Breast epithelium (tissue), 3 donors: Measurements from ENCODE around the gene SEC24B.

Source experiments
- POLR2A ChIP-seq: fragments of 450-650 bp; IDR thresholded peaks from one replicate; pipeline ENCODE4 v1.6.1; 2016; ENCODE audit warnings: antibody characterized with exemption, mild to moderate bottlenecking, moderate library complexity
- POLR2AphosphoS5 ChIP-seq, 3 donors: sonication (generic); formaldehyde crosslinking; IDR thresholded peaks; one replicate each; pipeline ENCODE4 v1.6.1; 2017; ENCODE audit warnings: antibody characterized with exemption in 3 of 3

DNA sequence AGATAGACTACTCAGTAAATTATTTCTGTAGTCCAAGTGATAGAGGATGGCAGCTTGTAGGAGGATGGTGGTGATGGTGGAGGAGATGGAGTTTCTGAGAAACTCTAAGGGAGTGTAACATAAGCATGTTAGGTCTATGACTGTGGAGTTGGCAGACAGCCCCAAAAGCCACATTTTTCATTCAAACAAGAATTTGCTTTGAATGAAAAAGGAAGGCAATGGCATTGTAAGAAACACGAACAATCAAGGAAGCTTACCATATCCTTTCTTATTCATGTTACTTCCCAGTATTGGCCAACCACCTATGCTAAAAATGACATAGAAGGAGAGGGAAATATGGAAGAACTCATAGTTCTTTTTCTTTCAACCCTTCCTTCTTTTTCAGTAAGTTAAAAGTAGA, 18.7 kb upstream of the SEC24B start:
- TF ChIP-seq POLR2A (no peak), POLR2AphosphoS5 (IDR thresholded peaks at IDR 0.05) (no peak)
